GM23248 (cell line): ENCODE measurements around the gene AKR1A1. TPM values are rescaled to one million over a fixed set of nuclear protein-coding genes. Genes with fewer than 3 reads are reported as not detected.
A peak's percentile ranks its signal among the peaks of the same experiment; 100 is the strongest.

Experiments
- DNase-seq: peaks from one replicate; pipeline ENCODE4 v3.0.0-alpha.2; 2015
- H2AFZ ChIP-seq: fragments of 200-600 bp; sonication (generic); 2 replicates; pipeline ENCODE4 v1.6.1; 2016; ENCODE audit warnings: antibody characterized with exemption
- H3F3A ChIP-seq: fragments of 200-600 bp; sonication (generic); 2 replicates; pipeline ENCODE4 v1.6.1; 2016; ENCODE audit warnings: mild to moderate bottlenecking, antibody characterized with exemption, mixed run types; ENCODE audit not compliant: insufficient read depth
- H3K27ac ChIP-seq: fragments of 200-600 bp; sonication (generic); 2 replicates; pipeline ENCODE4 v1.5.1; 2016; ENCODE audit warnings: mild to moderate bottlenecking
- H3K27me3 ChIP-seq: fragments of 200-600 bp; sonication (generic); replicated peaks from 2 replicates; pipeline ENCODE4 v1.6.1; 2016; ENCODE audit warnings: mild to moderate bottlenecking; ENCODE audit not compliant: insufficient read depth
- H3K36me3 ChIP-seq: fragments of 200-600 bp; sonication (generic); 2 replicates; pipeline ENCODE4 v1.6.1; 2016; ENCODE audit warnings: low read depth, mild to moderate bottlenecking
- H3K4me1 ChIP-seq: fragments of 200-600 bp; sonication (generic); 2 replicates; pipeline ENCODE4 v1.6.1; 2016; ENCODE audit warnings: mild to moderate bottlenecking; ENCODE audit not compliant: insufficient read depth
- H3K4me2 ChIP-seq: fragments of 200-600 bp; sonication (generic); one replicate; pipeline ENCODE4 v1.6.1; 2016; ENCODE audit warnings: mild to moderate bottlenecking; ENCODE audit not compliant: unreplicated experiment
- H3K4me3 ChIP-seq: fragments of 200-600 bp; sonication (generic); 2 replicates; pipeline ENCODE4 v1.5.1; 2016; ENCODE audit warnings: mild to moderate bottlenecking
- H3K79me2 ChIP-seq: fragments of 200-600 bp; sonication (generic); 2 replicates; pipeline ENCODE4 v1.6.1; 2016; ENCODE audit warnings: mild to moderate bottlenecking; ENCODE audit not compliant: insufficient read depth
- H3K9ac ChIP-seq: fragments of 200-600 bp; sonication (generic); 2 replicates; pipeline ENCODE4 v1.6.1; 2016; ENCODE audit warnings: mild to moderate bottlenecking
- H3K9me2 ChIP-seq: fragments of 200-600 bp; sonication (generic); 2 replicates; pipeline ENCODE4 v1.6.1; 2016; ENCODE audit warnings: mixed run types, mild to moderate bottlenecking, moderate library complexity; ENCODE audit not compliant: insufficient read depth
- H3K9me3 ChIP-seq: fragments of 200-600 bp; sonication (generic); one replicate; pipeline ENCODE4 v1.6.1; 2017; ENCODE audit warnings: low read depth
- H4K20me1 ChIP-seq: fragments of 200-600 bp; sonication (generic); 2 replicates; pipeline ENCODE4 v1.6.0; 2016; ENCODE audit not compliant: insufficient read depth
- EZH2 ChIP-seq: fragments of 200-600 bp; sonication (generic); IDR thresholded peaks from 2 replicates; pipeline ENCODE4 v1.6.1; 2018; ENCODE audit warnings: antibody characterized with exemption, mild to moderate bottlenecking; ENCODE audit not compliant: insufficient read depth, poor library complexity, severe bottlenecking
- EZH2phosphoT487 ChIP-seq: fragments of 200-600 bp; sonication (generic); IDR thresholded peaks from 2 replicates; pipeline ENCODE4 v1.6.1; 2018; ENCODE audit warnings: antibody characterized with exemption, moderate library complexity, mild to moderate bottlenecking, low read depth; ENCODE audit not compliant: insufficient read depth
- WGBS, 2 experiments: methylation state at CpG; one replicate each; pipeline ENCODE4 v1.1.6; 2015 to 2017; ENCODE audit warnings: low lambda C conversion rate in 2 of 2, low coverage in 1 of 2; ENCODE audit errors: missing lambda C conversion rate in 2 of 2; 5-methylcytosine and 5-hydroxymethylcytosine counted together
- in situ Hi-C: fragments of 300-500 bp; cut with MboI; formaldehyde crosslinking; loops from 2 replicates; pipeline ENCODE4 v1.15.0; 2020
- polyA plus RNA-seq: library from polyadenylated mRNA; unstranded; fragments of >200 nt; fragmentation: Nextera tagmentation; extraction: Ambion mirVana; gene quantifications from 2 replicates; pipeline ENCODE4 v1.2.1, GENCODE V29; 2016
- total RNA-seq: library from RNA; depleted of rRNA; stranded (reverse); fragments of >200 nt; shearing (Covaris generic); gene quantifications from 2 replicates; pipeline ENCODE4 v1.2.3, GENCODE V29; 2014

Gene AKR1A1
- total and polyA plus RNA-seq, 2 experiments from 2014 or later, result 86.9 to 106 TPM

GRCh38 chr1:45567911-45568310 is 17.3 kb downstream of the AKR1A1 start:
- Histone ChIP-seq H3K4me3 (no peak overlapping the region), H3K36me3 (peaks cover 8% of the 10 kb centered on the region), H3K27ac (no peak overlapping the region), H3K9me2 (no peaks in the 10 kb centered on the region), H4K20me1 (no peaks in the 10 kb centered on the region), H3K4me1 (no peaks in the 10 kb centered on the region), H3K4me2 (no peak overlapping the region), H3K9me3 (no peaks in the 10 kb centered on the region), H3F3A (0 out of 2 replicates have a peak, but pooled peaks cover 10% of the 10 kb centered on the region), H2AFZ (no peak overlapping the region), H3K9ac (no peak overlapping the region), H3K79me2 (no peaks in the 10 kb centered on the region), H3K27me3 (no peaks in the 10 kb centered on the region)
- no peak for DNase-seq
- in situ Hi-C loops, result loop anchor here (10.0 kb wide), 1 partner anchor 203 kb away; no protein-coding TSS in a partner anchor
- no peak for TF ChIP-seq EZH2
- TF ChIP-seq EZH2phosphoT487, result no peak
- 84 to 87% methylated on average over 7 of the region's 7 CpGs for WGBS, 2 experiments

- TF ChIP-seq EZH2, result no peak
- no peak for TF ChIP-seq EZH2phosphoT487
- Histone ChIP-seq H3K4me2 (no peak overlapping the region), H3K9ac (no peak overlapping the region), H3K4me1 (no peaks in the 10 kb centered on the region), H3K9me2 (no peaks in the 10 kb centered on the region), H3K27me3 (no peaks in the 10 kb centered on the region), H4K20me1 (no peaks in the 10 kb centered on the region), H2AFZ (no peak overlapping the region), H3K4me3 (no peak overlapping the region), H3K79me2 (no peaks in the 10 kb centered on the region), H3K9me3 (no peaks in the 10 kb centered on the region), H3F3A (0 out of 2 replicates have a peak, but pooled peaks cover 10% of the 10 kb centered on the region), H3K27ac (no peak overlapping the region), H3K36me3 (peaks cover 8% of the 10 kb centered on the region)
- DNase-seq, result no peak
- 81 to 85% methylated on average over 4 of the region's 4 CpGs for WGBS, 2 experiments
- in situ Hi-C loops, result loop anchor here (10.0 kb wide), 1 partner anchor 204 kb away; no protein-coding TSS in a partner anchor
These were observed 17.8 kb downstream of the AKR1A1 start for GRCh38 chr1:45568421-45568820.

DNA sequence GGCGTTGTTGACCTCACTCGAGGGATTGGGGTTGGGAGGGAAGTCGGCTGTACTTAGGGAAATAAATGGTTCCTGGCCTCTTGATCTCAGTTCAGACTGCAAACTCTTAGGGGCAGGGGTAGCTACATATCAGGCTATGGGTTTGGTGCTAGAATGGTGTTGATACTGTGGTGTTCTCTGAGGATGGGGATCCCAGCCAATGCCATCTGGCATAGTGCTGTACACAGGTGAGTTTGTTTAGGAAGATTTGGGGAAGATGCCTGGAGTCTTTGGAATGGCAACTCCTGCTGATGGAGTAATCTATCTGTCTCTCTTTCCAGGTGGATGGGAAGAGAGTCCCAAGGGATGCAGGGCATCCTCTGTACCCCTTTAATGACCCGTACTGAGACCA is 18.9 kb downstream of the AKR1A1 start:
- no peaks in the 10 kb centered on the region for H3K27me3 ChIP-seq
- H3K4me2 ChIP-seq, result no peak overlapping the region
- no peak overlapping the region for H2AFZ ChIP-seq
- H3K9me3 ChIP-seq, result no peaks in the 10 kb centered on the region
- H3K9me2 ChIP-seq, result no peaks in the 10 kb centered on the region
- in situ Hi-C loops, result loop anchor here (10.0 kb wide), 1 partner anchor 205 kb away; no protein-coding TSS in a partner anchor
- WGBS, 2 experiments, result 15 to 17% methylated on average over 4 of the region's 4 CpGs
- H3K27ac ChIP-seq, result no peak overlapping the region
- no peaks in the 10 kb centered on the region for H4K20me1 ChIP-seq
- no peak for TF ChIP-seq EZH2phosphoT487
- TF ChIP-seq EZH2, result no peak
- no peaks in the 10 kb centered on the region for H3K4me1 ChIP-seq
- 0 out of 2 replicates have a peak, but pooled peaks cover 10% of the 10 kb centered on the region for H3F3A ChIP-seq
- no peak overlapping the region for H3K4me3 ChIP-seq
- peaks cover 8% of the 10 kb centered on the region for H3K36me3 ChIP-seq
- no peaks in the 10 kb centered on the region for H3K79me2 ChIP-seq
- no peak for DNase-seq
- no peak overlapping the region for H3K9ac ChIP-seq

- Histone ChIP-seq H3K9me3 (no peaks in the 10 kb centered on the region), H3F3A (0 out of 2 replicates have a peak, but pooled peaks cover 10% of the 10 kb centered on the region), H3K36me3 (peaks cover 8% of the 10 kb centered on the region), H3K79me2 (no peaks in the 10 kb centered on the region), H4K20me1 (no peaks in the 10 kb centered on the region), H3K4me3 (no peak overlapping the region), H3K4me1 (no peaks in the 10 kb centered on the region), H3K27ac (no peak overlapping the region), H3K27me3 (no peaks in the 10 kb centered on the region), H3K9me2 (no peaks in the 10 kb centered on the region), H3K9ac (no peak overlapping the region), H2AFZ (no peak overlapping the region), H3K4me2 (no peak overlapping the region)
- no peak for TF ChIP-seq EZH2phosphoT487
- no peak for TF ChIP-seq EZH2
- DNase-seq, result peak; percentile 78
- 4 to 7% methylated on average over 8 of the region's 8 CpGs for WGBS, 2 experiments
- in situ Hi-C loops, result loop anchor here (10.0 kb wide), 1 partner anchor 205 kb away; no protein-coding TSS in a partner anchor
These were observed 19.4 kb downstream of the AKR1A1 start for GRCh38 chr1:45569962-45570581.
